Left hindlimb (tissue), 1 donor: ENCODE results near the gene EYA2.
"Not testable (repeated sequence)": the region's sequence is repeated elsewhere in the genome, so short reads cannot be mapped to it uniquely, and the experiment has no call there.

Experiments
- DNase-seq: peaks from one replicate; pipeline ENCODE4 v3.0.0-alpha.2; 2018

The EYA2 gene

GRCh38 chr20:47152068-47152467 is 257.4 kb downstream of the EYA2 start:
- DNase-seq = no peak

- no peak for DNase-seq
These were observed 259.4 kb downstream of the EYA2 start for GRCh38 chr20:47154089-47154488.

- no peak for DNase-seq
These were observed 261.9 kb downstream of the EYA2 start for GRCh38 chr20:47156301-47157137.

GRCh38 chr20:47159166-47159565 is 264.5 kb downstream of the EYA2 start:
- no peak for DNase-seq

DNA sequence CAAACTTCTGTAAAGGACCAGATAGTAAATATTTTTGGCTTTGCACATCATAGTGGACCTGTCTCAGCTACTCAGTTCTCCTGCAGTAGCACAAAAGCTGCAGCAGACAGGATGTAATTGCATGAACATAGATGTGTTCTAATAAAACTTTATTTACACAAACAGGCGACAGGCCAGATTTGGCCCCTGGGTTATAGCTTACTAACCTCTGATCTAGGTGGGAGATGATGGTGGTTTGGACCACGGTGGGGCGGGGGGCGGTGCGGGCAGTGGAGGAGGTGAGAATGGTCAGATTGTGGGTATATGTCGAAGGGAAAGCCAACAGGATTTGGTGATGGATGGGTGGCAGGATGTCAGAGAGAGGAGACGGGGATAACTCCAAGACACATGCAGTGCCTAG is 265.6 kb downstream of the EYA2 start:
- no peak for DNase-seq

GRCh38 chr20:47160992-47161391 is 266.3 kb downstream of the EYA2 start:
- no peak for DNase-seq

- DNase-seq = no peak
These were observed 266.8 kb downstream of the EYA2 start for GRCh38 chr20:47161411-47161810.

- no peak for DNase-seq
These were observed 269.5 kb downstream of the EYA2 start for GRCh38 chr20:47164140-47164539.

GRCh38 chr20:47165376-47165865 is 270.8 kb downstream of the EYA2 start:
- no peak for DNase-seq

- no peak for DNase-seq
These were observed 273.2 kb downstream of the EYA2 start for GRCh38 chr20:47167846-47168245.

GRCh38 chr20:47172579-47172978 is 277.9 kb downstream of the EYA2 start:
- DNase-seq = no peak

DNA sequence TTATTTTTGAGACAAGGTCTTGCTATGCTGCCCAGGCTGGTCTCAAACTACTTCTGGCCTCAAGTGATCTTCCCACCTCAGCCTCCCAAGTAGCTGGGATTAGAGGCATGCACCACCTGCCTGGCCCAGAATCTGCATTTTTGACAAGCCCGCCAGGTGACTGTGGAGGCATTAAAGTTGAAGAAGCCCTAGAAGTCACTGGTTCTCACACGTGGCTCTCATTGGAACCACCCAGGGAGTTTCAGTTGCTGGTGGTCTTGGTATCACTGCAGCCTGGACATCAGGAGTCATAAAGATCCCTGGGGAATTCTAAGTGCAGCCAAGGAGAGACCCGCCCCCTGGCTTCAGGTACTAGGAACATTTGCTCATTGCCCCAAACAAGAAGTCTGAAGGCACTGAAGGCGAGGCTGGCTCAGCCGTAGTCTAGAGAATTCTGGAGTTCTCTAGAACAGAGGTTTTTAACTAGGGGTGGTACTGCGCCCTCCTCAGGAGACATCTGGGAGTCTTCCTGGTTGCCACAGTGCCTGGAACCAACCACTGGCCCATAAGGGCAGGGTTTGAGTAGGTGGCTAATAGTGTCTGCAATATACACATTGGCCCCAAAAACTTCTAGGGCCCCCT is 279.1 kb downstream of the EYA2 start:
- no peak for DNase-seq

DNA sequence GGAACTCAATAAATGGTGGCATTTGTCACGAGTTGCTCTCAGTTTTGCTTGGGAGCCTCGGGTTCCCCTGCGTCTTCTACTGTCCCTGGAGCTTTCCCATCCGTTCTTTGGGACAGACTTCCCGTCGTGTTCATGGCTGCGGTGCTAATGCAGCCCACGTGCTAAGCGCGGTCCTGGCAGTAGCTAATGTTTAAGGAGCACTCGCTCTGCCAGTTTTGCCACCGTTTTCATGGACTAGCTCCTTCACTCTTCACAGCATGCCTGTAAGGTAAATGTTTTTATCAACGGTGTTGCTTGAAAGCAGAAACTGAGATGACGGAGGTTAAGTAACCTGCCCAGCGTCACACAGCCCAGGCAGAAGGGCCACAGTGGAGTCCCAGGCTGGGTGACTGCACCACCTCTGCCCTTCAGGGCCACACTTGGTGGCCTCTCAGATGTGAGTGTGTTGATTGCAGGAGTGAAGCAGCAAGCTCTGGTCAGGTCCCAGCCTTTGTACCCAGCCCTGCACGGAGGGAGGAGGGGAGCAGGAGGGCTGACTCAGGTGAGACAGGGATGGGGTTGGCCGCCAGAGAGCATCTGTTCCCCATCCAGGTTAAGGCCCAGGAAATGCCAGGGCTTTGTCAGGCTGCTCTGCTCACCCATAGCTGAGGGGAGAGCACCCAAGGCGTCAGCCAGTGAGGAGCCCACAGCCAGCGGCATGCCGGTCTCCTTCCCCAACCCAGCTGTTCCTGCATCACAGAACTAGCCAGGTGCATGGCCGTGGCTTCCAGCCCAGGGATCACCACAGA is 280.0 kb downstream of the EYA2 start:
- no peak for DNase-seq

DNA sequence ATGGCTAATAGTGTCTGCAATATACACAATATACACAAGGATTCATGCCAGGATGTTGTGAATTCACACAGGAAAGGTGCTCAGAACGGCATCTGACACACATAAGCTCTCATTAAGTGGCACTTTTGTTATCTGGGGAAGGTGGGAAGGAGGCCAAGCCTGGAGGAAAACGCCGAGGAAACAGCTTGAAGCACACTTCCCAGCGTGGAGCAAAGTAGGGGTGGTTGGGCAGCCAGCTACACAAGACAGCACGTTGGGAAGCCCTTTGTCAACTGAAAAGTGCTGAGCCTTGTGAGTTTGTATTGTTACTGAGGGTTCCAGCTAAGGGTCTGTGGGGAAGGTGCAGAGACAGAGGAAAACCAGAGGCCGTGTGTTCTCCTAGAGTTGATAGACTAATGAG is 280.9 kb downstream of the EYA2 start:
- DNase-seq = no peak

- DNase-seq = not testable (repeated sequence)
These were observed 281.6 kb downstream of the EYA2 start for GRCh38 chr20:47176217-47176616.

- no peak for DNase-seq
These were observed 283.6 kb downstream of the EYA2 start for GRCh38 chr20:47178277-47178676.

GRCh38 chr20:47178851-47179250 is 284.2 kb downstream of the EYA2 start:
- DNase-seq = no peak

GRCh38 chr20:47179267-47179666 is 284.6 kb downstream of the EYA2 start:
- no peak for DNase-seq

- no peak for DNase-seq
These were observed 286.6 kb downstream of the EYA2 start for GRCh38 chr20:47181056-47181862.

DNA sequence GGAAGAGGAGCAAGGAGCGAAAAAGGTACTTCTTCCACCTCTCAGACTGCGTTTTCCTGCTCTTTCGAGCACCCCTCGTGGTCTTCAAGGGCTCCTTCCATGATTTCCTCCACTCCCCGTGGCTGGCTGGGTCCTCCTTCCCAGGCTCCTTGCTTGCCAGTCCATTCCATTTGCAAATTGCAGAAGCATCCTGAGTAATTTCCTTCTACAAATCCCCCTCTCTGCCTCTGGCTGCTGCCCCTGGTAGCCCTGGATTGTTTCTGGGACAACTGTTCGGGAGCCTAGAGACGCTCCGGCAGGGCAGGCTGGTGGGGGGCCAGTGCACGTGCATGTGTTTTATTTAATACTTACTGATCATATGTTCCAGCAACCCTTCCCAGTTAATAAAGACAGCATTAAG is 288.7 kb downstream of the EYA2 start:
- peak; percentile 53 for DNase-seq

GRCh38 chr20:47187450-47188195 is 293.0 kb downstream of the EYA2 start:
- no peak for DNase-seq

GRCh38 chr20:47188540-47188939 is 293.9 kb downstream of the EYA2 start:
- no peak for DNase-seq
